ENCODE results near the gene KCTD7.
A peak's percentile ranks its signal among the peaks of the same experiment; 100 is the strongest.
"Not testable (repeated sequence)": the region's sequence is repeated elsewhere in the genome, so short reads cannot be mapped to it uniquely, and the experiment has no call there.

Gene KCTD7

GRCh38 chr7:66655113-66655806 lies 26.6 kb downstream of the KCTD7 start:
- DNase-seq: not testable (repeated sequence)

GRCh38 chr7:66655826-66656485 lies 27.3 kb downstream of the KCTD7 start:
- not testable (repeated sequence) for DNase-seq

- no peak for DNase-seq
Observed at GRCh38 chr7:66657798-66658197, 29.1 kb downstream of the KCTD7 start.

- no peak for DNase-seq
Observed at GRCh38 chr7:66662646-66663264, 34.1 kb downstream of the KCTD7 start.

GRCh38 chr7:66664590-66665293 lies 36.1 kb downstream of the KCTD7 start:
- DNase-seq: no peak

- DNase-seq: no peak
Observed at GRCh38 chr7:66666313-66666952, 37.8 kb downstream of the KCTD7 start.

- no peak for DNase-seq
Observed at GRCh38 chr7:66667023-66667728, 38.5 kb downstream of the KCTD7 start.

GRCh38 chr7:66668112-66668511 lies 39.4 kb downstream of the KCTD7 start:
- DNase-seq: no peak

- no peak for DNase-seq
Observed at GRCh38 chr7:66668677-66669076, 40.0 kb downstream of the KCTD7 start.

- no peak for DNase-seq
Observed at GRCh38 chr7:66669088-66669487, 40.4 kb downstream of the KCTD7 start.

GRCh38 chr7:66669496-66669895 lies 40.8 kb downstream of the KCTD7 start:
- DNase-seq: no peak

- no peak for DNase-seq
Observed at GRCh38 chr7:66671034-66671433, 42.4 kb downstream of the KCTD7 start.

- DNase-seq: not testable (repeated sequence)
Observed at GRCh38 chr7:66671486-66671885, 42.8 kb downstream of the KCTD7 start.

- not testable (repeated sequence) for DNase-seq
Observed at GRCh38 chr7:66672432-66673123, 43.9 kb downstream of the KCTD7 start.

- not testable (repeated sequence) for DNase-seq
Observed at GRCh38 chr7:66673124-66673640, 44.5 kb downstream of the KCTD7 start.

GRCh38 chr7:66679633-66680244 lies 51.1 kb downstream of the KCTD7 start:
- DNase-seq: no peak

GRCh38 chr7:66681491-66682349 lies 53.0 kb downstream of the KCTD7 start:
- DNase-seq: peak; percentile 96

GRCh38 chr7:66682350-66683093 lies 53.8 kb downstream of the KCTD7 start:
- DNase-seq: no peak

GRCh38 chr7:66683094-66683769 lies 54.6 kb downstream of the KCTD7 start:
- DNase-seq: not testable (repeated sequence)

Data from activated CD8-positive, alpha-beta memory T cell treated with anti-CD3 and anti-CD28 coated beads, Interleukin-2, amount 50 U/mL, for 4 hours (primary cell).